Neuronal stem cell (in vitro differentiated cells): ENCODE data around the gene MIER1.
"Not testable (repeated sequence)": the region's sequence is repeated elsewhere in the genome, so short reads cannot be mapped to it uniquely, and the experiment has no call there.

Source experiments
- DNase-seq: peaks from one replicate; pipeline ENCODE4 v3.0.0-alpha.2; 2013; ENCODE audit warnings: low spot score
- H2AFZ ChIP-seq: one replicate; pipeline ENCODE4 v1.6.1; 2013; ENCODE audit warnings: mild to moderate bottlenecking, low read length, inconsistent platforms
- H2AK5ac ChIP-seq: 2 replicates; pipeline ENCODE4 v1.6.1; 2013; ENCODE audit warnings: low read depth, mild to moderate bottlenecking, inconsistent platforms, low read length, moderate library complexity, mixed read lengths
- H2BK120ac ChIP-seq: 2 replicates; pipeline ENCODE4 v1.6.1; 2013; ENCODE audit warnings: low read depth, mild to moderate bottlenecking, inconsistent platforms, low read length, moderate library complexity, mixed read lengths
- H2BK12ac ChIP-seq: one replicate; pipeline ENCODE4 v1.6.1; 2013; ENCODE audit warnings: low read length, inconsistent platforms
- H2BK15ac ChIP-seq: 2 replicates; pipeline ENCODE4 v1.6.1; 2013; ENCODE audit warnings: mild to moderate bottlenecking, low read length, inconsistent platforms, mixed read lengths
- H2BK5ac ChIP-seq: one replicate; pipeline ENCODE4 v1.6.1; 2013; ENCODE audit warnings: inconsistent platforms, mild to moderate bottlenecking, low read length, moderate library complexity
- H3K14ac ChIP-seq: one replicate; pipeline ENCODE4 v1.6.1; 2013; ENCODE audit warnings: low read length, inconsistent platforms
- H3K18ac ChIP-seq: 2 replicates; pipeline ENCODE4 v1.6.1; 2013; ENCODE audit warnings: low read length, inconsistent platforms
- H3K23ac ChIP-seq: 2 replicates; pipeline ENCODE4 v1.6.1; 2013; ENCODE audit warnings: low read depth, mild to moderate bottlenecking, mixed read lengths, low read length, inconsistent platforms; ENCODE audit not compliant: poor library complexity
- H3K27ac ChIP-seq: replicated peaks from 3 replicates; pipeline ENCODE4 v1.5.1; 2013; ENCODE audit warnings: low read length, inconsistent platforms
- H3K27me3 ChIP-seq, 3 experiments: 2 replicates each; pipeline ENCODE4 v1.6.1; 2013; ENCODE audit warnings: low read length in 3 of 3, mild to moderate bottlenecking in 2 of 3, inconsistent platforms in 1 of 3, low read depth in 1 of 3, mixed read lengths in 1 of 3, moderate library complexity in 1 of 3; ENCODE audit not compliant: control insufficient read depth in 3 of 3, insufficient read depth in 3 of 3
- H3K36me3 ChIP-seq, 2 donors: replicated peaks in 1 of 2; 2 replicates each; pipeline ENCODE4 v1.6.1; 2013; ENCODE audit warnings: low read length in 2 of 2; ENCODE audit not compliant: control insufficient read depth in 2 of 2, insufficient read depth in 2 of 2
- H3K4ac ChIP-seq: 2 replicates; pipeline ENCODE4 v1.6.1; 2013; ENCODE audit warnings: inconsistent platforms, mild to moderate bottlenecking, low read length, moderate library complexity
- H3K4me1 ChIP-seq, 2 donors: 1 replicate in 1 of 2; 2 replicates in 1 of 2; pipeline ENCODE4 v1.6.1; 2013; ENCODE audit warnings: low read length in 2 of 2, low read depth in 1 of 2; ENCODE audit not compliant: control insufficient read depth in 2 of 2, insufficient read depth in 1 of 2
- H3K4me2 ChIP-seq: one replicate; pipeline ENCODE4 v1.6.1; 2013; ENCODE audit warnings: mild to moderate bottlenecking, low read length, inconsistent platforms; ENCODE audit not compliant: insufficient read depth, poor library complexity, severe bottlenecking
- H3K4me3 ChIP-seq, 2 donors: 2 replicates each; pipeline ENCODE4 v1.5.1; 2013; ENCODE audit warnings: low read length in 2 of 2, mild to moderate bottlenecking in 2 of 2, inconsistent platforms in 1 of 2, moderate library complexity in 1 of 2
- H3K79me1 ChIP-seq: one replicate; pipeline ENCODE4 v1.6.1; 2013; ENCODE audit warnings: low read depth, mild to moderate bottlenecking, inconsistent platforms, low read length, moderate library complexity
- H3K9ac ChIP-seq: one replicate; pipeline ENCODE4 v1.6.1; 2013; ENCODE audit warnings: mild to moderate bottlenecking, low read depth, low read length, inconsistent platforms; ENCODE audit not compliant: poor library complexity
- H3K9me3 ChIP-seq, 2 donors: replicated peaks in 1 of 2; 2 replicates each; pipeline versions ENCODE3 to v1.6.1; 2013; ENCODE audit warnings: low read length in 2 of 2, mild to moderate bottlenecking in 2 of 2, inconsistent platforms in 1 of 2, low read depth in 1 of 2, mixed read lengths in 1 of 2, moderate library complexity in 1 of 2; ENCODE audit not compliant: control insufficient read depth in 2 of 2, insufficient read depth in 1 of 2
- H4K8ac ChIP-seq: one replicate; pipeline ENCODE4 v1.6.1; 2013; ENCODE audit warnings: low read depth, mild to moderate bottlenecking, inconsistent platforms, low read length, moderate library complexity
- H4K91ac ChIP-seq: one replicate; pipeline ENCODE4 v1.6.1; 2013; ENCODE audit warnings: low read length, low read depth, mild to moderate bottlenecking, inconsistent platforms; ENCODE audit not compliant: poor library complexity
- WGBS, 2 donors: extraction: QIAGEN DNeasy Blood & Tissue Kit; methylation state at CpG; one replicate each; pipeline ENCODE4 v1.1.7; 2013; ENCODE audit warnings: missing lambda C conversion rate in 2 of 2, mixed read lengths in 1 of 2; ENCODE audit not compliant: insufficient read length in 2 of 2, insufficient replicate concordance in 1 of 2; ENCODE audit errors: extremely low coverage in 2 of 2; 5-methylcytosine and 5-hydroxymethylcytosine counted together

Gene MIER1

GRCh38 chr1:66951513-66951912 is 26.7 kb downstream of the MIER1 start:
- no peak overlapping the region for H3K27ac ChIP-seq
- no peak overlapping the region for H2AK5ac ChIP-seq
- H3K79me1 ChIP-seq: peaks cover 3% of the 10 kb centered on the region
- H4K8ac ChIP-seq: no peak overlapping the region
- H3K9ac ChIP-seq: no peak overlapping the region
- no peaks in the 10 kb centered on the region for H3K27me3 ChIP-seq
- DNase-seq: no peak
- no peak overlapping the region for H3K4me3 ChIP-seq
- H4K91ac ChIP-seq: no peak overlapping the region
- H3K4ac ChIP-seq: no peak overlapping the region
- H3K18ac ChIP-seq: no peak overlapping the region
- H3K14ac ChIP-seq: no peak overlapping the region
- H2BK5ac ChIP-seq: no peak overlapping the region
- no peaks in the 10 kb centered on the region for H3K4me1 ChIP-seq
- peaks cover 10 to 96% of the 10 kb centered on the region in 2 donors for H3K36me3 ChIP-seq
- H2BK15ac ChIP-seq: no peak overlapping the region
- H2AFZ ChIP-seq: no peak overlapping the region
- no peak overlapping the region for H2BK12ac ChIP-seq
- WGBS, 2 donors: no CpG with 5 or more reads among the region's 6 CpGs
- no peak overlapping the region for H3K23ac ChIP-seq
- no peak overlapping the region for H2BK120ac ChIP-seq
- H3K9me3 ChIP-seq: no peaks in the 10 kb centered on the region
- H3K4me2 ChIP-seq: no peak overlapping the region

DNA sequence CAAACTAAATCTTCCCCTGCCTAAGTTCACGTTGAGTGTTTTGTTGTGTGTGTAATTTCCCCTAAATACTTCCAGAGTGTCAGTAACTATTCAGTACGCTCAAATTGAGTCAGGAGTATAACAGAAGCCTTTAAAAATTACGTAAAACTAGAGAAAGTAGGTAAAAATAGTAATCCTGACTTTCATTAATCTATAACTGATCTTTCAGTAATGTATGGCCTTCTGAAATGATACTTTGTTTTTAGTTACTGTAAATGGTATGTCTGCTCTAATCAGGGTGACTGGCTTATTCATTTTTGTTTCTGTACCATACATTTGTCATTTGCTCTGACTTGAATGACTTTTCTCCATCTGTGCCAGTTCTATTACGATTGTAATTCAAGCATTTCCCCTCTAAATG is 29.4 kb downstream of the MIER1 start:
- no peak overlapping the region for H2BK12ac ChIP-seq
- H3K36me3 ChIP-seq: peaks cover 3 to 96% of the 10 kb centered on the region in 2 donors
- H2AFZ ChIP-seq: no peak overlapping the region
- no peak overlapping the region for H2BK15ac ChIP-seq
- H3K4me2 ChIP-seq: no peak overlapping the region
- no peaks in the 10 kb centered on the region for H3K4me1 ChIP-seq
- no peak overlapping the region for H4K91ac ChIP-seq
- WGBS, 2 donors: no CpG with 5 or more reads among the region's 4 CpGs
- no peaks in the 10 kb centered on the region for H3K9me3 ChIP-seq
- no peak overlapping the region for H3K9ac ChIP-seq
- H3K18ac ChIP-seq: no peak overlapping the region
- no peak overlapping the region for H3K4me3 ChIP-seq
- no peak overlapping the region for H2BK120ac ChIP-seq
- H4K8ac ChIP-seq: no peak overlapping the region
- H3K27me3 ChIP-seq: no peaks in the 10 kb centered on the region
- no peak overlapping the region for H3K23ac ChIP-seq
- no peak overlapping the region for H3K27ac ChIP-seq
- H3K4ac ChIP-seq: no peak overlapping the region
- H2AK5ac ChIP-seq: no peak overlapping the region
- no peak overlapping the region for H2BK5ac ChIP-seq
- no peak for DNase-seq
- H3K14ac ChIP-seq: no peak overlapping the region
- H3K79me1 ChIP-seq: peaks cover 3% of the 10 kb centered on the region

GRCh38 chr1:66957938-66958337 is 33.1 kb downstream of the MIER1 start:
- H3K79me1 ChIP-seq: no peaks in the 10 kb centered on the region
- H3K4me1 ChIP-seq: no peaks in the 10 kb centered on the region
- no peak overlapping the region for H2BK15ac ChIP-seq
- no peak overlapping the region for H3K27ac ChIP-seq
- no peak for DNase-seq
- H3K9ac ChIP-seq: no peak overlapping the region
- H3K23ac ChIP-seq: no peak overlapping the region
- no peak overlapping the region for H3K18ac ChIP-seq
- no peak overlapping the region for H3K14ac ChIP-seq
- H3K4ac ChIP-seq: no peak overlapping the region
- no peak overlapping the region for H3K4me3 ChIP-seq
- no peaks in the 10 kb centered on the region for H3K9me3 ChIP-seq
- H2AK5ac ChIP-seq: no peak overlapping the region
- H3K4me2 ChIP-seq: no peak overlapping the region
- no peak overlapping the region for H2BK120ac ChIP-seq
- H3K36me3 ChIP-seq: peaks cover 2 to 98% of the 10 kb centered on the region in 2 donors
- no peak overlapping the region for H4K8ac ChIP-seq
- no peak overlapping the region for H2BK5ac ChIP-seq
- no peak overlapping the region for H2BK12ac ChIP-seq
- H3K27me3 ChIP-seq: no peaks in the 10 kb centered on the region
- H2AFZ ChIP-seq: no peak overlapping the region
- no peak overlapping the region for H4K91ac ChIP-seq
- no CpG with 5 or more reads among the region's 3 CpGs for WGBS, 2 donors

GRCh38 chr1:66966188-66966873 is 41.5 kb downstream of the MIER1 start:
- Histone ChIP-seq H3K36me3 (peaks cover 4 to 95% of the 10 kb centered on the region in 2 donors), H3K9me3 (peaks cover 0 to 11% of the 10 kb centered on the region in 2 donors)
- H2AK5ac ChIP-seq, H3K4me2 ChIP-seq, H3K4me3 ChIP-seq, H3K79me1 ChIP-seq, H2BK120ac ChIP-seq, H3K18ac ChIP-seq, H3K27me3 ChIP-seq, H3K23ac ChIP-seq, H3K27ac ChIP-seq, H4K8ac ChIP-seq, H2BK5ac ChIP-seq, H2BK15ac ChIP-seq, DNase-seq, H2AFZ ChIP-seq, H3K14ac ChIP-seq, H4K91ac ChIP-seq, H3K4ac ChIP-seq, H3K9ac ChIP-seq, H3K4me1 ChIP-seq, H2BK12ac ChIP-seq: not testable (repeated sequence)
- no CpG with 5 or more reads among the region's 7 CpGs for WGBS, 2 donors
